Caco-2 (cell line): Measurements from ENCODE around the gene HGFAC. TPM values are rescaled to one million over a fixed set of nuclear protein-coding genes. Genes with fewer than 3 reads are reported as not detected.

Experiments used
- BruUV-seq: library from RNA; stranded (reverse); fragments of 400-500 nt; replicated peaks from 2 replicates; lab custom pipeline; 2021; lab: Mats Ljungman, UMichigan
- CTCF ChIA-PET: fragments of 300-600 bp; sonication (Branson Sonifier 250); formaldehyde crosslinking; loops from one replicate; lab custom pipeline; 2022; ENCODE audit warnings: antibody characterized with exemption; lab: Charles Lee
- POLR2A ChIA-PET: fragments of 300-600 bp; sonication (Branson Sonifier 250); formaldehyde crosslinking; loops from one replicate; lab custom pipeline; 2022; ENCODE audit warnings: antibody characterized with exemption; lab: Charles Lee
- DNase-seq, 2 experiments: peaks; one replicate each; pipeline versions ENCODE4 v3.0.0 to v3.0.0-alpha.2; 2020 to 2022
- H3K27me3 ChIP-seq: replicated peaks from 2 replicates; pipeline ENCODE4 v1.6.0; 2011; ENCODE audit warnings: low read length; ENCODE audit not compliant: control insufficient read depth, insufficient read depth
- H3K36me3 ChIP-seq: 2 replicates; pipeline ENCODE4 v1.5.1; 2011; ENCODE audit warnings: low read length; ENCODE audit not compliant: control insufficient read depth, insufficient read depth
- H3K4me1 ChIP-seq: fragments of 250-450 bp; sonication (Bioruptor Pico); 2 replicates; pipeline ENCODE4 v1.5.1; 2020; ENCODE audit warnings: mild to moderate bottlenecking
- H3K4me3 ChIP-seq: 2 replicates; pipeline ENCODE4 v1.5.1; 2011; ENCODE audit warnings: low read depth, mild to moderate bottlenecking, control low read depth, low read length
- H3K9me3 ChIP-seq: fragments of 250-450 bp; sonication (Bioruptor Pico); 2 replicates; pipeline ENCODE4 v1.5.1; 2020; ENCODE audit warnings: mild to moderate bottlenecking, moderate library complexity
- H3K27ac Mint-ChIP-seq: one replicate; pipeline ENCODE4 v1.8.0; 2022; ENCODE audit warnings: mixed read lengths; ENCODE audit not compliant: unreplicated experiment
- H3K27me3 Mint-ChIP-seq: one replicate; pipeline ENCODE4 v1.8.0; 2022; ENCODE audit warnings: mixed read lengths; ENCODE audit not compliant: insufficient read depth, unreplicated experiment
- H3K36me3 Mint-ChIP-seq: one replicate; pipeline ENCODE4 v1.8.0; 2022; ENCODE audit warnings: mild to moderate bottlenecking, mixed read lengths; ENCODE audit not compliant: insufficient read depth, unreplicated experiment
- H3K4me1 Mint-ChIP-seq: one replicate; pipeline ENCODE4 v1.8.0; 2022; ENCODE audit warnings: low read depth, mixed read lengths; ENCODE audit not compliant: unreplicated experiment
- H3K4me3 Mint-ChIP-seq: one replicate; pipeline ENCODE4 v1.8.0; 2022; ENCODE audit warnings: mild to moderate bottlenecking, moderate library complexity, mixed read lengths; ENCODE audit not compliant: unreplicated experiment
- H3K9me3 Mint-ChIP-seq: one replicate; pipeline ENCODE4 v1.8.0; 2022; ENCODE audit warnings: mixed read lengths; ENCODE audit not compliant: unreplicated experiment
- intact Hi-C: fragments of 100-400 bp; cut with micrococcal nuclease; formaldehyde crosslinking; loops from one replicate; pipeline ENCODE4 v1.10.0; 2022; ENCODE audit not compliant: unreplicated experiment
- total RNA-seq: library from RNA; stranded (reverse); gene quantifications from 2 replicates; pipeline ENCODE4 v1.2.3, GENCODE V29; 2022
- TF ChIP-seq, protein P1 (sequence below), 2 experiments: fragments of 200-600 bp in 1 of 2; IDR thresholded peaks; 1 replicate in 1 of 2; 2 replicates in 1 of 2; pipeline versions ENCODE4 v1.5.1 to v1.8.0; 2011 to 2022; ENCODE audit warnings: antibody characterized with exemption in 1 of 2, control low read depth in 1 of 2, inconsistent platforms in 1 of 2, low read depth in 1 of 2, low read length in 1 of 2, mild to moderate bottlenecking in 1 of 2, moderate library complexity in 1 of 2; ENCODE audit not compliant: insufficient read depth in 1 of 2, severe bottlenecking in 1 of 2, unreplicated experiment in 1 of 2

HGFAC gene
- total RNA-seq, 1 experiment from 2014 or later = 0.48 TPM

DNA sequence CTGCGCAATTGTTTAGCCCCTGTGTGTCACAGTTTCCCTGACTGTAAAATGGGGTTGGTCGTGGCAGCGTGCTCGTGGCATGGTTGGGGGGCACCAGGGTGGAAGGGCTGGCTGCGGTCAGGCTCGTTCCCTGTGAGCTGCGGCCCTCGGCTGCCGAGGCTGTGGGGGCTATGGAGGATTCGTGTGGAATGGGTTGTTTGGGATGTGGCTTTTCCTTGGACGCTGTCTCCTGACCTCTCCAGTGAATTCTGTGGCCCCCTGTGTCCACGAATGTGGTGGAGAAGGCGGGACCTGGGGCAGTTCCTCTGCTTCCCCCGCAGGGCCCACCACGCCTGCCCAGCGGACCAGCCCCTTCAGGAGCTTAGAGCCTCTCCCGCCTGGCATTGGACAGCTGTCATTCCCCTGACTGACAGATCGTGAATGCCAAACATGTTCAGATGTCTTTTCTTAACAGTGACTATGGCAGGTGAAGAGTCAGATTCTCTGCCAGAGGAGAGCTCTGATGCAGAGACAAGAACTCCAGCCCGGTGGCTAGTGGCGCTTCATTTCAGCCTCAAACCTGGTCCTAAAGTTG, 17.2 kb upstream of the HGFAC start:
- no peak overlapping the region for H3K4me3 Mint-ChIP-seq
- Histone ChIP-seq H3K36me3 (no peaks in the 10 kb centered on the region), H3K9me3 (no peaks in the 10 kb centered on the region), H3K4me3 (no peak overlapping the region), H3K27me3 (no peaks in the 10 kb centered on the region), H3K4me1 (no peaks in the 10 kb centered on the region)
- no TSS peak for BruUV-seq
- POLR2A ChIA-PET = no interaction called here
- no peaks in the 10 kb centered on the region for H3K9me3 Mint-ChIP-seq
- no peak overlapping the region for H3K27ac Mint-ChIP-seq
- intact Hi-C loops = no loop called here
- peaks cover 5% of the 10 kb centered on the region for H3K36me3 Mint-ChIP-seq
- DNase-seq = no peak
- H3K4me1 Mint-ChIP-seq = no peaks in the 10 kb centered on the region
- CTCF ChIA-PET = interaction anchor here (1.0 kb wide), 1 partner anchor 14 kb away, joined by 3 read pairs; no protein-coding TSS in a partner anchor
- TF ChIP-seq, protein P1, sequence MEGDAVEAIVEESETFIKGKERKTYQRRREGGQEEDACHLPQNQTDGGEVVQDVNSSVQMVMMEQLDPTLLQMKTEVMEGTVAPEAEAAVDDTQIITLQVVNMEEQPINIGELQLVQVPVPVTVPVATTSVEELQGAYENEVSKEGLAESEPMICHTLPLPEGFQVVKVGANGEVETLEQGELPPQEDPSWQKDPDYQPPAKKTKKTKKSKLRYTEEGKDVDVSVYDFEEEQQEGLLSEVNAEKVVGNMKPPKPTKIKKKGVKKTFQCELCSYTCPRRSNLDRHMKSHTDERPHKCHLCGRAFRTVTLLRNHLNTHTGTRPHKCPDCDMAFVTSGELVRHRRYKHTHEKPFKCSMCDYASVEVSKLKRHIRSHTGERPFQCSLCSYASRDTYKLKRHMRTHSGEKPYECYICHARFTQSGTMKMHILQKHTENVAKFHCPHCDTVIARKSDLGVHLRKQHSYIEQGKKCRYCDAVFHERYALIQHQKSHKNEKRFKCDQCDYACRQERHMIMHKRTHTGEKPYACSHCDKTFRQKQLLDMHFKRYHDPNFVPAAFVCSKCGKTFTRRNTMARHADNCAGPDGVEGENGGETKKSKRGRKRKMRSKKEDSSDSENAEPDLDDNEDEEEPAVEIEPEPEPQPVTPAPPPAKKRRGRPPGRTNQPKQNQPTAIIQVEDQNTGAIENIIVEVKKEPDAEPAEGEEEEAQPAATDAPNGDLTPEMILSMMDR (IDR thresholded peaks at IDR 0.05; ENCODE audit: insufficient read depth in 1 of 2, low read depth in 1 of 2, low read length in 1 of 2, severe bottlenecking in 1 of 2, unreplicated experiment in 1 of 2) = no peak
- H3K27me3 Mint-ChIP-seq = no peaks in the 10 kb centered on the region

DNA sequence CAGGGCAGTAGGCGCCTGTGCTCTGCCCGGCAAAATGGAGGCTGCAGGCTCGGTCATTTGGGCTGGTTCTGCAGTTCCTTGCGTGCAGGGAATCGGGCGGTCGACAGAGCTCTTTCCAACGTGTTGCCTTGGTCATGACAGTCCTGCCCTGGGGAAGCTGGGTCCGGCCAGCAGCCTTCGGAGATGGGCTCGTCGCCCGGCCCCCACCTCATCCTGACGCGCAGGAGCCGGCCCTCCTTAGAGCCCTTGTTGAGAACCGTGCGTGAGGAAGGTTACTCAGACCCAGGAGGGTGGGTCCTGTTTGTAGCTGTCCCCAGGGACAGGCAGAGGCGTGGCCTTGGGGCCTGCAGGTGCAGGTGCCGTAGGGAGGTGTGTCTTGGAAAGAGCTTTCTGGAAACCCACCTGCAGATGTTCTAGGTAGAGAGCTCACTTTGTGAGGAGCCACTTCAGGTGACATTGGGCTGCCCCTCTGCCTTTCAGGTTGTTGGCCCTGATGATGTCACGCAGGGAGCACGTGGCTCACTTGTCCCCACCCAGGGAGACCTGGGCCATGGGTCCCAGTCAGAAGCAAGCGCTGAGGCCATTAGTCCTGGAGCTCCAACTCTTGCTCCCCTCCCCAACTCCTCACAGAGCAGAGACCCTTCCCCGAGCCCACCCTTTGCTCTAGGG, 15.2 kb upstream of the HGFAC start:
- no peaks in the 10 kb centered on the region for H3K36me3 ChIP-seq
- ChIA-PET POLR2A (no interaction called here), CTCF (no interaction called here)
- H3K9me3 ChIP-seq = no peaks in the 10 kb centered on the region
- Mint-ChIP-seq H3K27ac (no peak overlapping the region), H3K27me3 (no peaks in the 10 kb centered on the region), H3K4me3 (no peak overlapping the region), H3K4me1 (no peaks in the 10 kb centered on the region), H3K9me3 (no peaks in the 10 kb centered on the region), H3K36me3 (peaks cover 5% of the 10 kb centered on the region)
- TF ChIP-seq, protein P1 (IDR thresholded peaks at IDR 0.05; ENCODE audit: insufficient read depth in 1 of 2, low read depth in 1 of 2, low read length in 1 of 2, severe bottlenecking in 1 of 2, unreplicated experiment in 1 of 2) = no peak
- no peaks in the 10 kb centered on the region for H3K27me3 ChIP-seq
- intact Hi-C loops = no loop called here
- H3K4me3 ChIP-seq = no peak overlapping the region
- no peaks in the 10 kb centered on the region for H3K4me1 ChIP-seq
- DNase-seq = no peak
- BruUV-seq = no TSS peak

DNA sequence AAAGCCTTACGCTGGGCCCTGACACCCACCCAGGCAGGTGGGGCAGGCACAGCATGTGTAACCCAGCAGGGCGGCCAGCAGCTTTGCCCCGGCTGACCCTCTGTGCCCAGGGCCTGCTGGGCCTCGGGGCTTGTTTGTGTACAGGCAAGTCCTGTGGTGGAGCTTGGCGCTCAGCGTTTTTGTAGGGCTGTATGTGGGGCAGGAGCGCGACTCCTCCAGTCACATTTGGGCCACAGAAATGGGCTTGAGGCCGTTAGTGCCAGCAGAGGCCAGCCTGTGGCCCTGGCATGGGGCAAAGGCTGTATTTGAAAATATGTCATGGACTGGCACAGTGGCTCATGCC, 14.7 kb upstream of the HGFAC start:
- Histone ChIP-seq H3K4me1 (no peaks in the 10 kb centered on the region), H3K36me3 (no peaks in the 10 kb centered on the region), H3K27me3 (no peaks in the 10 kb centered on the region), H3K4me3 (no peak overlapping the region), H3K9me3 (no peaks in the 10 kb centered on the region)
- no TSS peak for BruUV-seq
- peaks cover 5% of the 10 kb centered on the region for H3K36me3 Mint-ChIP-seq
- intact Hi-C loops = no loop called here
- CTCF ChIA-PET = no interaction called here
- no peaks in the 10 kb centered on the region for H3K27me3 Mint-ChIP-seq
- no peak overlapping the region for H3K4me3 Mint-ChIP-seq
- DNase-seq = no peak
- H3K27ac Mint-ChIP-seq = no peak overlapping the region
- POLR2A ChIA-PET = no interaction called here
- no peaks in the 10 kb centered on the region for H3K9me3 Mint-ChIP-seq
- no peaks in the 10 kb centered on the region for H3K4me1 Mint-ChIP-seq
- TF ChIP-seq, protein P1 (IDR thresholded peaks at IDR 0.05; ENCODE audit: insufficient read depth in 1 of 2, low read depth in 1 of 2, low read length in 1 of 2, severe bottlenecking in 1 of 2, unreplicated experiment in 1 of 2) = no peak
